Ishikawa (cell line): ENCODE measurements around the gene KRTCAP2.
A peak's percentile ranks its signal among the peaks of the same experiment; 100 is the strongest.

Experiments
- CEBPB ChIP-seq: IDR thresholded peaks from 2 replicates; pipeline ENCODE4 v1.6.1; 2012
- CREB1 ChIP-seq: IDR thresholded peaks from 2 replicates; pipeline ENCODE4 v1.6.1; 2012; ENCODE audit warnings: low read depth
- EGR1 ChIP-seq: IDR thresholded peaks from 2 replicates; pipeline ENCODE4 v1.6.1; 2012
- EP300 ChIP-seq: IDR thresholded peaks from 2 replicates; pipeline ENCODE4 v1.6.1; 2012; ENCODE audit warnings: borderline replicate concordance
- FOXM1 ChIP-seq: IDR thresholded peaks from 2 replicates; pipeline ENCODE4 v1.6.1; 2012; ENCODE audit warnings: low read depth, borderline replicate concordance
- NFIC ChIP-seq: IDR thresholded peaks from 2 replicates; pipeline ENCODE4 v1.6.1; 2012
- RAD21 ChIP-seq: IDR thresholded peaks from 2 replicates; pipeline ENCODE4 v1.6.1; 2012; ENCODE audit warnings: low read depth
- TAF1 ChIP-seq: IDR thresholded peaks from 2 replicates; pipeline ENCODE4 v1.6.1; 2012; ENCODE audit warnings: low read depth, mild to moderate bottlenecking
- TCF12 ChIP-seq: IDR thresholded peaks from 2 replicates; pipeline ENCODE4 v1.6.1; 2012; ENCODE audit warnings: low read depth
- TEAD4 ChIP-seq: IDR thresholded peaks from 2 replicates; pipeline ENCODE4 v1.6.1; 2012
- YY1 ChIP-seq: IDR thresholded peaks from 2 replicates; pipeline ENCODE4 v1.6.1; 2012; ENCODE audit warnings: low read depth
- ZBTB7A ChIP-seq: IDR thresholded peaks from 2 replicates; pipeline ENCODE4 v1.6.1; 2012; ENCODE audit warnings: low read depth
- TF ChIP-seq, protein P1 (sequence below): IDR thresholded peaks from 2 replicates; pipeline ENCODE4 v1.6.1; 2012; ENCODE audit warnings: low read depth, mild to moderate bottlenecking
- TF ChIP-seq, protein P2 (sequence below): IDR thresholded peaks from 2 replicates; pipeline ENCODE4 v1.6.1; 2012
- TF ChIP-seq, protein P3 (sequence below): IDR thresholded peaks from 2 replicates; pipeline ENCODE4 v1.6.1; 2012

The KRTCAP2 gene

DNA sequence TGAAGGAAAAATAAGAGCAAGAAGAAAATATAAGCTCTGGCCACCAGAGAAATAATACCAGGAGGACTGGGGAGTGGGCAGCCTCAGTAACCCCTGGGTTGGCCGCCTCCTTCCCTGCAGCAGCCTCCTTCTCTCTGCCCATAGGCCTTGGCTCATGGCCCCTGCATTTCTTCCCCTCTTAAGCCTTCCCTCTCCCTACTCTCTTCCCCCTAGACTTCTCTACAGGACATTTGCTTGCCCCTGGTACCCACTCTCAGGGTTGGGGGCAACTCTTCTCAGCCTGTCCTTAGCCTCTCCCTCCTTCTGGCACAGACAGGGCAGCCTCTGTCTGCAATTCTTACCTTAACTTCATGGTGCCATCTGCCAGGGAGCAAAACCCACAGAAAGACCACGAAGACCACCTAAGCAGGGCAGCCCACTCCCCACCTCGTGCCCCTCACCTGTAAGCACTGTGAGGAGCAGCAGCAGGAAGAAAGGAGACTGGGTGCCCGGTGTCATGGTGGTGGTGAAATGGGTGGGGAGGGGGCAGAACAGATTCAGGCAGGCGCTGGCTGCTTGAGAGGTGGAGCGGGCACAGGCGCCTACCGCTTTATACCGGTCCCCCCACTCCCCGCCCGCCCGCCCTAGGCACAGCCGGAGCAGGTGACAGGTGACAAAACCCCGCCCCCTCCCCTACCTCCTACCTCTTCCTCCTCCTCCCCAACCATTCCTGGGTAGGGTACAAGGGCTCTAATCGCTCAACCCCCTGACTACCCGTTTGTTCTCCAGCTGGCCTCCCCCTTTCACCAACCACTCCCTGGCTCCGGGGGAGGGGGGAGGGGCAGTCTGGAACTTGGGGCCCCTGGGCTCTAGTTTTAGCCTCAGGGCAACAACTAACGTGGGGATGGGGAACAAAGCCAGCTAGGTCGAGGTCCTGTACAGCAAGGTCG is 19.5 kb upstream of the KRTCAP2 start:
- TF ChIP-seq NFIC (no peak), ZBTB7A (0 out of 2 replicates have a peak, but pooled peaks have one; percentile 61), CREB1 (no peak), RAD21 (no peak)

DNA sequence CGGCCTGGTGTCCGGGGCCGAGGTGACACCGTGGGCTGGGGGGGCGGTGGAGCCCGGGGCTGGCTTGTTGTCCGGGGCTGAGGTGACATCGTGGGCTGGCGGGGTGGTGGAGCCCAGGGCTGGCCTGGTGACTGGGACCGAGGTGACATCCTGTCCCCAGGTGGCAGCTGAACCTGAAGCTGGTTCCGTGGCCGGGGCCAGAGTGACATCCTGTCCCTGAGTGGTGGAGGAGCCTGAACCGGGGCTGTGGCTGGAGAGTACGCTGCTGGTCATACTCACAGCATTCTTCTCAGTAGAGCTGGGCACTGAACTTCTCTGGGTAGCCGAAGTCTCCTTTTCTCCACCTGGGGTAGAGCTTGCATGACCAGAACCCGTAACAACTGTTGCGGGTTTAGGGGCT is 18.8 kb upstream of the KRTCAP2 start:
- TF ChIP-seq EP300 (no peak), TCF12 (no peak), YY1 (no peak), ZBTB7A (no peak), NFIC (no peak), RAD21 (no peak), EGR1 (no peak), TEAD4 (no peak), TAF1 (no peak), CREB1 (no peak), CEBPB (no peak), FOXM1 (no peak)
- TF ChIP-seq, protein P1, sequence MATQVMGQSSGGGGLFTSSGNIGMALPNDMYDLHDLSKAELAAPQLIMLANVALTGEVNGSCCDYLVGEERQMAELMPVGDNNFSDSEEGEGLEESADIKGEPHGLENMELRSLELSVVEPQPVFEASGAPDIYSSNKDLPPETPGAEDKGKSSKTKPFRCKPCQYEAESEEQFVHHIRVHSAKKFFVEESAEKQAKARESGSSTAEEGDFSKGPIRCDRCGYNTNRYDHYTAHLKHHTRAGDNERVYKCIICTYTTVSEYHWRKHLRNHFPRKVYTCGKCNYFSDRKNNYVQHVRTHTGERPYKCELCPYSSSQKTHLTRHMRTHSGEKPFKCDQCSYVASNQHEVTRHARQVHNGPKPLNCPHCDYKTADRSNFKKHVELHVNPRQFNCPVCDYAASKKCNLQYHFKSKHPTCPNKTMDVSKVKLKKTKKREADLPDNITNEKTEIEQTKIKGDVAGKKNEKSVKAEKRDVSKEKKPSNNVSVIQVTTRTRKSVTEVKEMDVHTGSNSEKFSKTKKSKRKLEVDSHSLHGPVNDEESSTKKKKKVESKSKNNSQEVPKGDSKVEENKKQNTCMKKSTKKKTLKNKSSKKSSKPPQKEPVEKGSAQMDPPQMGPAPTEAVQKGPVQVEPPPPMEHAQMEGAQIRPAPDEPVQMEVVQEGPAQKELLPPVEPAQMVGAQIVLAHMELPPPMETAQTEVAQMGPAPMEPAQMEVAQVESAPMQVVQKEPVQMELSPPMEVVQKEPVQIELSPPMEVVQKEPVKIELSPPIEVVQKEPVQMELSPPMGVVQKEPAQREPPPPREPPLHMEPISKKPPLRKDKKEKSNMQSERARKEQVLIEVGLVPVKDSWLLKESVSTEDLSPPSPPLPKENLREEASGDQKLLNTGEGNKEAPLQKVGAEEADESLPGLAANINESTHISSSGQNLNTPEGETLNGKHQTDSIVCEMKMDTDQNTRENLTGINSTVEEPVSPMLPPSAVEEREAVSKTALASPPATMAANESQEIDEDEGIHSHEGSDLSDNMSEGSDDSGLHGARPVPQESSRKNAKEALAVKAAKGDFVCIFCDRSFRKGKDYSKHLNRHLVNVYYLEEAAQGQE, result no peak
- TF ChIP-seq, protein P2, sequence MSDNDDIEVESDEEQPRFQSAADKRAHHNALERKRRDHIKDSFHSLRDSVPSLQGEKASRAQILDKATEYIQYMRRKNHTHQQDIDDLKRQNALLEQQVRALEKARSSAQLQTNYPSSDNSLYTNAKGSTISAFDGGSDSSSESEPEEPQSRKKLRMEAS, result no peak
- TF ChIP-seq, protein P3, sequence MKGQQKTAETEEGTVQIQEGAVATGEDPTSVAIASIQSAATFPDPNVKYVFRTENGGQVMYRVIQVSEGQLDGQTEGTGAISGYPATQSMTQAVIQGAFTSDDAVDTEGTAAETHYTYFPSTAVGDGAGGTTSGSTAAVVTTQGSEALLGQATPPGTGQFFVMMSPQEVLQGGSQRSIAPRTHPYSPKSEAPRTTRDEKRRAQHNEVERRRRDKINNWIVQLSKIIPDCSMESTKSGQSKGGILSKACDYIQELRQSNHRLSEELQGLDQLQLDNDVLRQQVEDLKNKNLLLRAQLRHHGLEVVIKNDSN, result no peak

DNA sequence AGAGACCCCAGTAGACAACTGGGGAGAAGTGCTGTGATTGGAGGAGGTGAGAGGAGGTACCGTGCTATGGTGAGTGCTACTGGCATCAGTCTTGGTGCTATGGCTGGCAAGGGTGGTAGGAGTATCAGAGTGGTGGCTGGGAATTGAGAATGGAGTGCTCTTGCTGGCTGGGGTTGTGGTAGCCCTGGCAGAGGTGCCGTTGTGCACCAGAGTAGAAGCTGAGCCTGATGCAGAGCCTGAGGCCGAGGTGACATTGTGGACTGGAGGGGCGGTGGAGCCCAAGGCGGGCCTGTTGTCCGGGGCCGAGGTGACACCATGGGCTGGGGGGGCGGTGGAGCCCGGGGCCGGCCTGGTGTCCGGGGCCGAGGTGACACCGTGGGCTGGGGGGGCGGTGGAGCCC is 15.2 kb upstream of the KRTCAP2 start:
- TF ChIP-seq ZBTB7A, result no peak
- TF ChIP-seq TAF1, result no peak
- TF ChIP-seq, protein P3, result no peak
- TF ChIP-seq CREB1, result no peak
- TF ChIP-seq YY1, result no peak
- TF ChIP-seq, protein P1, result no peak
- no peak for TF ChIP-seq EP300
- TF ChIP-seq FOXM1, result no peak
- TF ChIP-seq, protein P2, result no peak
- no peak for TF ChIP-seq CEBPB
- no peak for TF ChIP-seq RAD21
- TF ChIP-seq NFIC, result no peak
- no peak for TF ChIP-seq TCF12
- no peak for TF ChIP-seq TEAD4
- TF ChIP-seq EGR1, result no peak

DNA sequence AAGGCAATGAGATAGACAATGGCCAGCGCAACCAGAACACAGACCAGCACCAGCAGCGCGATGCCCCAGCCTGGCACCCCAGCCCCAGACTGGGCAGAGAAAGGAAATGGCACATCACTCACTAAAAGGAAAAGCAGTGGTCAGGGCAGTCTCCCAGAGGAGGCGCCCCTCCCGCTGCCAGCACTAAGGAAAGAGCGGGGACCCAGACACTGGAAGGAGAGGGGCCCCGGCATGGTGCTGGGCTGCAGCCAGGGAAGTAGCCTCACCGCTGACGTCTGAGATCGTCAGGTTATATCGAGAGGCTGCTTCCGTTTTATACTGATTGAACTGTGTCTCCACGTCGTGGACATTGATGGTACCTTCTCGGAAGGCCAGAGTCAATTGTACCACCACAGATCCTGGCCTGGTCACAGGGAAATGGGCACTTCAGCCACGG is 14.4 kb upstream of the KRTCAP2 start:
- TF ChIP-seq, protein P2, result no peak
- TF ChIP-seq CREB1 (no peak), NFIC (no peak), TCF12 (no peak), YY1 (no peak), ZBTB7A (no peak), TEAD4 (no peak), EGR1 (no peak), CEBPB (no peak)
- TF ChIP-seq, protein P1, result no peak
